ENCODE measurements around the gene COTL1. TPM values are rescaled to one million over a fixed set of nuclear protein-coding genes. Genes with fewer than 3 reads are reported as not detected.

COTL1 gene
- total RNA-seq, 2 experiments from 2014 or later: 179 to 181 TPM

- DNase-seq (peak in 1 of 14 experiments; percentile 32), ATAC-seq (ENCODE audit: poor library complexity) (no peak)
- peak overlapping the region; percentile 71 to 86 for H3K27ac ChIP-seq (ENCODE audit: low read depth in 1 of 2, low read length in 2 of 2)
- no peaks in the 10 kb centered on the region for H3K27me3 Mint-ChIP-seq
- peaks cover 60% of the 10 kb centered on the region for H3K4me1 ChIP-seq (ENCODE audit: insufficient read depth, low read length)
- H3K4me3 Mint-ChIP-seq: no peak overlapping the region
- no peaks in the 10 kb centered on the region for H3K9me3 Mint-ChIP-seq
- no peaks in the 10 kb centered on the region for H3K27me3 ChIP-seq (ENCODE audit: control insufficient read depth in 1 of 2, insufficient read depth in 2 of 2, low read length in 2 of 2)
- no peaks in the 10 kb centered on the region for H3K9me3 ChIP-seq (ENCODE audit: control insufficient read depth in 1 of 2, insufficient read depth in 1 of 2, low read length in 2 of 2)
- H3K36me3 Mint-ChIP-seq (ENCODE audit: low read depth): no peaks in the 10 kb centered on the region
- intact Hi-C loops (cut with DNase I, micrococcal nuclease): no loop called here
- H3K36me3 ChIP-seq (ENCODE audit: insufficient read depth, low read length): no peaks in the 10 kb centered on the region
- peaks cover 19% of the 10 kb centered on the region for H3K4me1 Mint-ChIP-seq (ENCODE audit: low read depth)
- peak overlapping the region; percentile 81 for H3K27ac Mint-ChIP-seq
- ChIA-PET POLR2A (interaction anchor here (1.5 kb wide), 1 partner anchor 66 kb away, joined by 4 read pairs; no protein-coding TSS in a partner anchor), CTCF (no interaction called here)
- TF ChIP-seq CTCF (IDR thresholded peaks at IDR 0.05): no peak
- peak overlapping the region; percentile 46 for H3K4me3 ChIP-seq (ENCODE audit: low read length)
Measured at GRCh38 chr16:84550096-84550495, 67.8 kb downstream of the COTL1 start.

- ChIA-PET CTCF (interaction anchor here (1.5 kb wide), 1 partner anchor 43 kb away, joined by 6 read pairs; no protein-coding TSS in a partner anchor), POLR2A (interaction anchor here (0.7 to 1.5 kb wide), 4 partner anchors 35 to 96 kb away, joined by 3 to 5 read pairs (median 4); no protein-coding TSS in a partner anchor)
- Mint-ChIP-seq H3K4me3 (peak overlapping the region; percentile 70), H3K9me3 (no peaks in the 10 kb centered on the region), H3K27me3 (no peaks in the 10 kb centered on the region), H3K4me1 (ENCODE audit: low read depth) (peaks cover 24% of the 10 kb centered on the region), H3K36me3 (ENCODE audit: low read depth) (no peaks in the 10 kb centered on the region), H3K27ac (peak overlapping the region; percentile 81)
- intact Hi-C loops (cut with DNase I, micrococcal nuclease): no loop called here
- Histone ChIP-seq H3K27ac (ENCODE audit: low read depth in 1 of 2, low read length in 2 of 2) (peak overlapping the region; percentile 71 to 86), H3K9me3 (ENCODE audit: control insufficient read depth in 1 of 2, insufficient read depth in 1 of 2, low read length in 2 of 2) (no peaks in the 10 kb centered on the region), H3K27me3 (ENCODE audit: control insufficient read depth in 1 of 2, insufficient read depth in 2 of 2, low read length in 2 of 2) (no peaks in the 10 kb centered on the region), H3K36me3 (ENCODE audit: insufficient read depth, low read length) (no peaks in the 10 kb centered on the region), H3K4me3 (ENCODE audit: low read length) (peak overlapping the region; percentile 46), H3K4me1 (ENCODE audit: insufficient read depth, low read length) (peaks cover 60% of the 10 kb centered on the region)
- DNase-seq (peak in 13 of 14 experiments; percentile 22 to 83 (median 39)), ATAC-seq (ENCODE audit: poor library complexity) (peak; percentile 79)
- TF ChIP-seq CTCF (IDR thresholded peaks at IDR 0.05): no peak
Measured at GRCh38 chr16:84548971-84549844, 68.7 kb downstream of the COTL1 start.

GRCh38 chr16:84548508-84548907, 69.4 kb downstream of the COTL1 start:
- no peak for ATAC-seq (ENCODE audit: poor library complexity)
- intact Hi-C loops (cut with DNase I, micrococcal nuclease): no loop called here
- H3K4me1 Mint-ChIP-seq (ENCODE audit: low read depth): peaks cover 26% of the 10 kb centered on the region
- H3K4me3 ChIP-seq (ENCODE audit: low read length): peak overlapping the region; percentile 46
- peak in 3 of 14 experiments; percentile 11 to 36 (median 20) for DNase-seq
- H3K27me3 ChIP-seq (ENCODE audit: control insufficient read depth in 1 of 2, insufficient read depth in 2 of 2, low read length in 2 of 2): no peaks in the 10 kb centered on the region
- no peak for TF ChIP-seq CTCF (IDR thresholded peaks at IDR 0.05)
- peak overlapping the region; percentile 71 to 86 for H3K27ac ChIP-seq (ENCODE audit: low read depth in 1 of 2, low read length in 2 of 2)
- CTCF ChIA-PET: interaction anchor here (1.5 kb wide), 1 partner anchor 42 kb away, joined by 6 read pairs; no protein-coding TSS in a partner anchor
- no peak overlapping the region for H3K4me3 Mint-ChIP-seq
- POLR2A ChIA-PET: interaction anchor here (1.5 kb wide), 1 partner anchor 68 kb away, joined by 4 read pairs; no protein-coding TSS in a partner anchor
- H3K27me3 Mint-ChIP-seq: no peaks in the 10 kb centered on the region
- no peaks in the 10 kb centered on the region for H3K9me3 Mint-ChIP-seq
- H3K9me3 ChIP-seq (ENCODE audit: control insufficient read depth in 1 of 2, insufficient read depth in 1 of 2, low read length in 2 of 2): no peaks in the 10 kb centered on the region
- peaks cover 54% of the 10 kb centered on the region for H3K4me1 ChIP-seq (ENCODE audit: insufficient read depth, low read length)
- H3K36me3 Mint-ChIP-seq (ENCODE audit: low read depth): no peaks in the 10 kb centered on the region
- peak overlapping the region; percentile 81 for H3K27ac Mint-ChIP-seq
- H3K36me3 ChIP-seq (ENCODE audit: insufficient read depth, low read length): no peaks in the 10 kb centered on the region

All from CD4-positive, alpha-beta T cell (primary cell).